ENCODE results near the gene MAP3K14.
"Not testable (repeated sequence)": the region's sequence is repeated elsewhere in the genome, so short reads cannot be mapped to it uniquely, and the experiment has no call there.

MAP3K14 gene

GRCh38 chr17:45256114-45256966 is 60.5 kb downstream of the MAP3K14 start:
- H3K27ac Mint-ChIP-seq, result peak overlapping the region; percentile 57
- ATAC-seq (no peak), DNase-seq (ENCODE audit: low spot score in 2 of 2) (no peak)
- no peak overlapping the region for H3K4me3 Mint-ChIP-seq
- peaks cover 8% of the 10 kb centered on the region for H3K36me3 Mint-ChIP-seq
- no peaks in the 10 kb centered on the region for H3K9me3 Mint-ChIP-seq
- H3K4me1 Mint-ChIP-seq, result peaks cover 58% of the 10 kb centered on the region

GRCh38 chr17:45255358-45255757 is 61.5 kb downstream of the MAP3K14 start:
- Mint-ChIP-seq H3K36me3 (peaks cover 15% of the 10 kb centered on the region), H3K27ac (peak overlapping the region; percentile 90), H3K9me3 (no peaks in the 10 kb centered on the region), H3K4me3 (no peak overlapping the region), H3K4me1 (peaks cover 54% of the 10 kb centered on the region)
- DNase-seq (ENCODE audit: low spot score in 2 of 2) (no peak), ATAC-seq (no peak)

GRCh38 chr17:45253879-45254278 is 62.9 kb downstream of the MAP3K14 start:
- H3K27ac Mint-ChIP-seq, result peak overlapping the region; percentile 90
- peaks cover 53% of the 10 kb centered on the region for H3K4me1 Mint-ChIP-seq
- DNase-seq (ENCODE audit: low spot score in 2 of 2) (no peak), ATAC-seq (no peak)
- H3K4me3 Mint-ChIP-seq, result no peak overlapping the region
- H3K36me3 Mint-ChIP-seq, result peaks cover 26% of the 10 kb centered on the region
- H3K9me3 Mint-ChIP-seq, result no peaks in the 10 kb centered on the region

DNA sequence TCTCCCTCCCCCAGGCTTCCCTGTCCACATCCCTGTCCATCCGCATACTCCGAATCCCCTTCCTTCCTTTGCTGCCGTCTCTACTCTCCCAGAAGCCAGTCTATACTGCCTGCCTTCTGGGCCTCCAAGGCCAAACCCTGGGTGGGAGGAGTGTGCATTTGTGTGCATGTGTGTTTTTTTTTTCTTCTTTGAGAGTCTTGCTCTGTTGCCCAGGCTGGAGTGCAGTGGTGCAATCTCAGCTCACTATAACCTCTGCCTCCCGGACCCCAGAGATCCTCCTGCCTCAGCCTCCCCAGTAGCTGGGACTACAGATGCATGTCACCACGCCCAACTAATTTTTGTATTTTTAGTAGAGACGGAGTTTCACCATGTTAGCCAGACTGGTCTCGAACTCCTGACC is 63.6 kb downstream of the MAP3K14 start:
- Mint-ChIP-seq H3K27ac (peak overlapping the region; percentile 85), H3K4me1 (peaks cover 59% of the 10 kb centered on the region), H3K4me3 (peak overlapping the region; percentile 39), H3K36me3 (peaks cover 33% of the 10 kb centered on the region)
- not testable (repeated sequence) for H3K9me3 Mint-ChIP-seq; DNase-seq (ENCODE audit: low spot score in 2 of 2); ATAC-seq

DNA sequence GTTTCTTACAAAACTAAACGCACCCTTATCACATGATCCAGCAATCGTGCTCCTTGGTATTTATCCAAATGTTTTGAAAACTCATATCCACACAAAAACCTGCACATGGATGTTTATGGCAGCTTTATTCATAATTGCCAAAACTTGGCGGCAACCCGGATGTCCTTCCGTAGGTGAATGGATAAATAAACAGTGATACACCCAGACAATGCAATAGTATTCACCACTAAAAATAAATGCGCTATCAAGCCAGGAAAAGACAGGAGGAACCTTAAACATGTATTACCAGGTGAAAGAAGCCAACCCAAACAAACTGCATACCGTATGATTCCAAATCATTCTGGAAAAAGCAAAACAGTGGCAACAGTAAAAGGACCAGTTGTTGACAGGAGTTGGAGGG is 64.9 kb downstream of the MAP3K14 start:
- peak overlapping the region; percentile 85 for H3K27ac Mint-ChIP-seq
- ATAC-seq, result no peak
- peaks cover 46% of the 10 kb centered on the region for H3K36me3 Mint-ChIP-seq
- H3K4me3 Mint-ChIP-seq, result no peak overlapping the region
- H3K4me1 Mint-ChIP-seq, result peaks cover 59% of the 10 kb centered on the region
- DNase-seq (ENCODE audit: low spot score in 2 of 2), result no peak
- no peaks in the 10 kb centered on the region for H3K9me3 Mint-ChIP-seq

- ATAC-seq (peak; percentile 82), DNase-seq (ENCODE audit: low spot score in 2 of 2) (peak; percentile 47 to 86)
- Mint-ChIP-seq H3K36me3 (peaks cover 78% of the 10 kb centered on the region), H3K4me1 (peaks cover 62% of the 10 kb centered on the region), H3K9me3 (no peaks in the 10 kb centered on the region), H3K4me3 (peak overlapping the region; percentile 78), H3K27ac (peak overlapping the region; percentile 92)
These were observed 68.5 kb downstream of the MAP3K14 start for GRCh38 chr17:45248132-45248957.

DNA sequence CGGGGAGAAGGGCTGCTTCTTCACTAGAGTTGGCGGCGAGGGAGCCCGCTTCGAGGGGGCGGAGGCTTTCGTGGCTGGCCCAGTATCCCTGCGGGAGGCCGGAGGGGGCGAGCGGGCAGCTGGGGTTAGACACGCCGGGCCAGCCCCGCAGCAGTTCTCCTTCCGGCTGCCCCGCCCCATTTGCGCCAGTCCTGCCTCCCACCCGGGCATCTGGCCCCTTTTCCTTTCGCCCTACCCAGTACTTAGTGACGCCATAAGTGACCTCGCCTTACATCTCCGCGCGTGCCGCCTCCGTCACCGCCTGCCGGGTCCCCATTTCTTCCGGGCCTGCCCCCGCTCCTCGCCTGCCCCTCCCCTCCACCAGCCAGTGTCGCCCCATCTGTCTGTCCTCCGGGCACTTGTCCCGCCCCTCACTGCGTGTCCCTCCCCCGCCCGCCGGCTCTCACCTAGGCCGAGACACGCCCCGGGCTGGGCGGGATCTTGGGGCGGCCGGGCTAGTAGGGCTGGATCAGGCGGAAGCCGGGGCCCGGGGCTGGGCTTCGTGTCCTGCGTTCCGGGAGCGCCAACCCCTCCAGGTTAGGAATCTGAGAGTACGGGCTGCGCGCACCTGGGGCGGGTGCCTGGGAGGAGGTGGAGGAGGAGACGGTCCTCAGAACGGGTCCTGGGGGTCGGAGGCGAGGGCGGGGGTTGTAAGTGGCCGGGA is 69.2 kb downstream of the MAP3K14 start:
- Mint-ChIP-seq H3K4me3 (peak overlapping the region; percentile 78), H3K9me3 (no peaks in the 10 kb centered on the region), H3K4me1 (peaks cover 60% of the 10 kb centered on the region), H3K36me3 (peaks cover 86% of the 10 kb centered on the region), H3K27ac (peak overlapping the region; percentile 92)
- DNase-seq (ENCODE audit: low spot score in 2 of 2), result peak; percentile 90 to 96
- ATAC-seq, result peak; percentile 93

DNA sequence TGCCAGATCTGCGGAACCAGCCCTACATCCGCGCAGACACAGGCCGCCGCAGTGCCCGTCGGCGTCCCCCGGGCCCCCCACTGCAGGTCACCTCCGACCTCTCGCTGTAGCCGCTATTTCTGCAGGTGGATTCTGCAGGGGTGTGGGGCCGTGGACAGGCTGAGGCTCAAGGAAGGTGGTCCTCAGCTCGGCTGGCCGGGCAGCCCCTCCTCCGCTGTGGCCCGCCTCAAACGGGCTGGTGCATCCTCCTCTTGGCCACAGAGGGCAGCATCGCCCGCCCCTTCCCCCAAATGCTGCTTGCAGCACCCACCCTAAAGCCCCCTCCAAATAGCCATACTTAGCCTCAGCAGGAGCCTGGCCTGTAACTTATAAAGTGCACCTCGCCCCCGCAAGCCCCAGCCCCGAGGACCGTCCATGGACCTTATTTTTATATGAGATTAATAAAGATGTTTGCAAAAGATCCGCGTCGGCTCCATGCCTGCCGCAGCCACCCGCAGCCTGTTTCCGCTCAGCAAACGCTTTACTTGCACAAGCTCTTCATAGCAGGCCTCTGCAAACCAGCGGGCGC is 69.9 kb downstream of the MAP3K14 start:
- Mint-ChIP-seq H3K36me3 (peaks cover 92% of the 10 kb centered on the region), H3K9me3 (no peaks in the 10 kb centered on the region), H3K4me3 (peak overlapping the region; percentile 78), H3K4me1 (peaks cover 56% of the 10 kb centered on the region), H3K27ac (peak overlapping the region; percentile 92)
- no peak for ATAC-seq
- DNase-seq (ENCODE audit: low spot score in 2 of 2), result no peak

- peak overlapping the region; percentile 78 for H3K4me3 Mint-ChIP-seq
- peaks cover 54% of the 10 kb centered on the region for H3K4me1 Mint-ChIP-seq
- DNase-seq (ENCODE audit: low spot score in 2 of 2) (no peak), ATAC-seq (no peak)
- peaks cover 97% of the 10 kb centered on the region for H3K36me3 Mint-ChIP-seq
- H3K27ac Mint-ChIP-seq, result peak overlapping the region; percentile 92
- H3K9me3 Mint-ChIP-seq, result no peaks in the 10 kb centered on the region
These were observed 70.5 kb downstream of the MAP3K14 start for GRCh38 chr17:45246338-45246737.

DNA sequence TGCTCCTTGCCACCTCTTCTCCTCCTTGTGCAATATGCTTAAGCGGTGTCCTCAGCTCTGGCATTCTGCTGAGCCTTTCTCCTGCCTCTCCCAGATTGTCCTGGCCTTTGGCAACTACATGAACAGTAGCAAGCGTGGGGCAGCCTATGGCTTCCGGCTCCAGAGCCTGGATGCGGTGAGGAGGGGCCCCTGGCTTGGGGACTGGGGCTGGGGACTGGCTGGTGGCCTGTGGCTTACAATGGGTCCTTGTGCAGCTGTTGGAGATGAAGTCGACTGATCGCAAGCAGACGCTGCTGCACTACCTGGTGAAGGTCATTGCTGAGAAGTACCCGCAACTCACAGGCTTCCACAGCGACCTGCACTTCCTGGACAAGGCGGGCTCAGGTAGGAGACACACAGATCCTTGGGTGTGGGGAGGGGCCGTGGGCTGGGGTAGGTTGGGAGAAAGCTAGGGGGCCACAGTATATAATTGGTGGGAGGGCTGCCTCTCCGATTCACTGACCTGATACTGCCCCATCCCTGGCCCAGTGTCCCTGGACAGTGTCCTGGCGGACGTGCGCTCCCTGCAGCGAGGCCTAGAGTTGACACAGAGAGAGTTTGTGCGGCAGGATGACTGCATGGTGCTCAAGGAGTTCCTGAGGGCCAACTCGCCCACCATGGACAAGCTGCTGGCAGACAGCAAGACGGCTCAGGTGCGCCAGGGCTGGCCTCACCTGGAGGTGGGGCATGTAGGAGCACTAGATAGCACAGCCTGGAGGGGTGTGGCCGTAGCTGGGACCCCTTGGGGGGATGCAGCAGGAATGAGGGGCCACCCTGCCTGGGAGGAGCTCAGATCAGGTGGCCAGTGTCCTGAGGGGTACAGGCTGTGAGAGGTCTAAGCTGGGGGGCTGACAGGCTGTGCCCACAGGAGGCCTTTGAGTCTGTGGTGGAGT is 71.8 kb downstream of the MAP3K14 start:
- H3K36me3 Mint-ChIP-seq, result peaks cover 98% of the 10 kb centered on the region
- peak overlapping the region; percentile 94 for H3K27ac Mint-ChIP-seq
- no peak for DNase-seq (ENCODE audit: low spot score in 2 of 2)
- no peak overlapping the region for H3K4me3 Mint-ChIP-seq
- peaks cover 54% of the 10 kb centered on the region for H3K4me1 Mint-ChIP-seq
- no peaks in the 10 kb centered on the region for H3K9me3 Mint-ChIP-seq
- no peak for ATAC-seq

DNA sequence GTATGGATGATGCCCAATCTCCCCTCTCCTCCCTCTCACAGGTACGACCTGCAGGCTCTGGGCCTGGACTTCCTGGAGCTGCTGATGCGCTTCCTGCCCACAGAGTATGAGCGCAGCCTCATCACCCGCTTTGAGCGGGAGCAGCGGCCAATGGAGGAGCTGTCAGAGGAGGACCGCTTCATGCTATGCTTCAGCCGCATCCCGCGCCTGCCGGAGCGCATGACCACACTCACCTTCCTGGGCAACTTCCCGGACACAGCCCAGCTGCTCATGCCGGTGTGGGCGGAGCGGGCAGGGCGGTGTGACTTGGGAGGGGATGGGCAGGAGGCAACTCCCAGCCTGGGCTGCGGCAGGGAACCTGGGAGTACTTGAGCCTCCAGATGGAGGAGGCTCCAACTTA is 73.1 kb downstream of the MAP3K14 start:
- DNase-seq (ENCODE audit: low spot score in 2 of 2) (no peak), ATAC-seq (no peak)
- Mint-ChIP-seq H3K4me1 (peaks cover 57% of the 10 kb centered on the region), H3K27ac (peak overlapping the region; percentile 94), H3K36me3 (peaks cover 100% of the 10 kb centered on the region), H3K4me3 (no peak overlapping the region), H3K9me3 (no peaks in the 10 kb centered on the region)

DNA sequence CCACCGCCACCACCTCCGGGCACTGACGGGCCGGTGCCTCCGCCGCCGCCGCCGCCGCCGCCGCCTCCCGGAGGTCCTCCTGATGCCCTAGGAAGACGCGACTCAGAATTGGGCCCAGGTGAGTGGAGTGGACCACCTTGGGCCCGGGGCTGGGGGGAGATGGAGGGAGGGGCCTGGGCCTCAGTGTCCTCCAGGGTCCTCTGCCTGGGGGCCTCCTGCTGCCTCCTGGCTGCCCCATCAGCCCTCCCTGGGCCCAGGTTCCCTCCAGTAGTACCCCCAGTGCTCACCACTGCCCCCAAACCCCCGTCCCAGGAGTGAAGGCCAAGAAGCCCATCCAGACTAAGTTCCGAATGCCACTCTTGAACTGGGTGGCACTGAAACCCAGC is 74.8 kb downstream of the MAP3K14 start:
- DNase-seq (ENCODE audit: low spot score in 2 of 2), result no peak
- no peak overlapping the region for H3K4me3 Mint-ChIP-seq
- no peak for ATAC-seq
- H3K36me3 Mint-ChIP-seq, result peaks cover 100% of the 10 kb centered on the region
- H3K27ac Mint-ChIP-seq, result peak overlapping the region; percentile 94
- H3K4me1 Mint-ChIP-seq, result peaks cover 61% of the 10 kb centered on the region
- no peaks in the 10 kb centered on the region for H3K9me3 Mint-ChIP-seq

GRCh38 chr17:45241328-45242028 is 75.3 kb downstream of the MAP3K14 start:
- no peak for DNase-seq (ENCODE audit: low spot score in 2 of 2)
- Mint-ChIP-seq H3K27ac (peak overlapping the region; percentile 82), H3K9me3 (no peaks in the 10 kb centered on the region)

More at GRCh38 chr17:45241328-45242028, 75.3 kb downstream of the MAP3K14 start:
- Mint-ChIP-seq H3K36me3 (peaks cover 100% of the 10 kb centered on the region), H3K4me3 (no peak overlapping the region), H3K4me1 (peaks cover 57% of the 10 kb centered on the region)
- no peak for ATAC-seq
